NCI-H2196 (cell line): Measurements from ENCODE around the gene TPTE.
"Not testable (repeated sequence)": the region's sequence is repeated elsewhere in the genome, so short reads cannot be mapped to it uniquely, and the experiment has no call there.

ENCODE experiments used
- DNase-seq: peaks from one replicate; lab custom pipeline; 2025; ENCODE audit not compliant: unreplicated experiment; lab: John Stamatoyannopoulos, UW

TPTE gene

GRCh38 chr21:10521091-10521598, at the start of gene TPTE:
TPTE (plus strand) TSS chr21:10521583; CDS start chr21:10538724, 17,141 bp downstream.
- no peak for DNase-seq

GRCh38 chr21:10471999-10472398, 49.4 kb upstream of the TPTE start:
- DNase-seq = not testable (repeated sequence)

- not testable (repeated sequence) for DNase-seq
Observed at GRCh38 chr21:10477794-10478193, 43.6 kb upstream of the TPTE start.

- DNase-seq = not testable (repeated sequence)
Observed at GRCh38 chr21:10479875-10480274, 41.5 kb upstream of the TPTE start.

GRCh38 chr21:10484864-10485263, 36.5 kb upstream of the TPTE start:
- DNase-seq = not testable (repeated sequence)

- DNase-seq = not testable (repeated sequence)
Observed at GRCh38 chr21:10490453-10490852, 30.9 kb upstream of the TPTE start.

GRCh38 chr21:10511116-10511515, 10.3 kb upstream of the TPTE start:
- DNase-seq = no peak

GRCh38 chr21:10516889-10517288, 4.5 kb upstream of the TPTE start:
- DNase-seq = not testable (repeated sequence)

GRCh38 chr21:10517904-10518303, 3.5 kb upstream of the TPTE start:
- not testable (repeated sequence) for DNase-seq

GRCh38 chr21:10521835-10522500, 585 bp downstream of the TPTE start:
- not testable (repeated sequence) for DNase-seq

- no peak for DNase-seq
Observed at GRCh38 chr21:10539956-10540355, 18.6 kb downstream of the TPTE start.

- not testable (repeated sequence) for DNase-seq
Observed at GRCh38 chr21:10544376-10544775, 23.0 kb downstream of the TPTE start.

GRCh38 chr21:10547868-10548267, 26.5 kb downstream of the TPTE start:
- not testable (repeated sequence) for DNase-seq

- not testable (repeated sequence) for DNase-seq
Observed at GRCh38 chr21:10548331-10548954, 27.1 kb downstream of the TPTE start.

- DNase-seq = not testable (repeated sequence)
Observed at GRCh38 chr21:10570803-10571202, 49.4 kb downstream of the TPTE start.

- not testable (repeated sequence) for DNase-seq
Observed at GRCh38 chr21:10574531-10575310, 53.3 kb downstream of the TPTE start.

GRCh38 chr21:10575311-10575667, 53.9 kb downstream of the TPTE start:
- no peak for DNase-seq

- DNase-seq = not testable (repeated sequence)
Observed at GRCh38 chr21:10578910-10579309, 57.5 kb downstream of the TPTE start.

- DNase-seq = not testable (repeated sequence)
Observed at GRCh38 chr21:10589115-10589514, 67.7 kb downstream of the TPTE start.

- DNase-seq = not testable (repeated sequence)
Observed at GRCh38 chr21:10607074-10607473, 85.7 kb downstream of the TPTE start.

GRCh38 chr21:10614285-10614684, 92.9 kb downstream of the TPTE start:
- DNase-seq = not testable (repeated sequence)

GRCh38 chr21:10616061-10616460, 94.7 kb downstream of the TPTE start:
- DNase-seq = not testable (repeated sequence)
